PC-9 (cell line): ENCODE results near the gene RABL3. TPM values are rescaled to one million over a fixed set of nuclear protein-coding genes. Genes with fewer than 3 reads are reported as not detected.

ENCODE experiments used
- BruUV-seq: library from RNA; stranded (reverse); fragments of 400-500 nt; replicated peaks from 2 replicates; lab custom pipeline; 2021; lab: Mats Ljungman, UMichigan
- CTCF ChIA-PET: fragments of 300-600 bp; sonication (Branson Sonifier 250); formaldehyde crosslinking; loops from one replicate; lab custom pipeline; 2022; ENCODE audit warnings: antibody characterized with exemption; lab: Charles Lee
- POLR2A ChIA-PET: fragments of 300-600 bp; sonication (Branson Sonifier 250); formaldehyde crosslinking; loops from one replicate; lab custom pipeline; 2022; ENCODE audit warnings: antibody characterized with exemption; ENCODE audit not compliant: unreplicated experiment; lab: Charles Lee
- DNase-seq, 2 experiments: peaks; one replicate each; pipeline versions ENCODE4 v3.0.0 to v3.0.0-alpha.2; 2015 to 2022; ENCODE audit warnings: mixed read lengths in 1 of 2
- H2AFZ ChIP-seq: fragments of 200-600 bp; sonication (generic); 2 replicates; pipeline ENCODE4 v1.8.1; 2017; ENCODE audit warnings: antibody characterized with exemption
- H3F3A ChIP-seq: fragments of 200-600 bp; sonication (generic); 2 replicates; pipeline ENCODE4 v1.8.1; 2017; ENCODE audit warnings: antibody characterized with exemption, mild to moderate bottlenecking, low read depth; ENCODE audit not compliant: insufficient read depth
- H3K27ac ChIP-seq: fragments of 200-600 bp; sonication (generic); 2 replicates; pipeline ENCODE4 v1.6.1; 2016; ENCODE audit warnings: mixed run types
- H3K27me3 ChIP-seq: fragments of 200-600 bp; sonication (generic); 2 replicates; pipeline ENCODE4 v1.6.1; 2016; ENCODE audit warnings: low read depth, mixed run types; ENCODE audit not compliant: insufficient read depth
- H3K36me3 ChIP-seq: fragments of 200-600 bp; sonication (generic); 2 replicates; pipeline ENCODE4 v1.6.1; 2016; ENCODE audit warnings: low read depth, mixed run types
- H3K4me1 ChIP-seq: fragments of 200-600 bp; sonication (generic); replicated peaks from 2 replicates; pipeline ENCODE4 v1.6.1; 2016; ENCODE audit warnings: mixed run types; ENCODE audit not compliant: insufficient read depth
- H3K4me2 ChIP-seq: fragments of 200-600 bp; sonication (generic); 2 replicates; pipeline ENCODE4 v1.6.1; 2017; ENCODE audit warnings: mixed run types
- H3K4me3 ChIP-seq: fragments of 200-600 bp; sonication (generic); 2 replicates; pipeline ENCODE4 v1.6.1; 2016; ENCODE audit warnings: mixed run types
- H3K79me2 ChIP-seq: fragments of 200-600 bp; sonication (generic); 2 replicates; pipeline ENCODE4 v1.6.1; 2017; ENCODE audit warnings: low read depth, mixed run types
- H3K9me2 ChIP-seq: fragments of 200-600 bp; sonication (generic); 2 replicates; pipeline ENCODE4 v1.8.1; 2017; ENCODE audit warnings: mild to moderate bottlenecking; ENCODE audit not compliant: insufficient read depth
- H3K9me3 ChIP-seq: fragments of 200-600 bp; sonication (generic); 2 replicates; pipeline ENCODE4 v1.8.1; 2016; ENCODE audit warnings: low read depth; ENCODE audit not compliant: insufficient read depth
- H4K20me1 ChIP-seq: fragments of 200-600 bp; sonication (generic); 2 replicates; pipeline ENCODE4 v1.8.1; 2017; ENCODE audit not compliant: insufficient read depth
- EZH2 ChIP-seq: fragments of 200-600 bp; sonication (generic); IDR thresholded peaks from 2 replicates; pipeline ENCODE4 v1.8.0; 2017; ENCODE audit warnings: antibody characterized with exemption, low read depth
- intact Hi-C: fragments of 100-400 bp; cut with micrococcal nuclease; formaldehyde crosslinking; loops from one replicate; pipeline ENCODE4 v1.10.0; 2022; ENCODE audit not compliant: unreplicated experiment
- total RNA-seq: library from RNA; stranded (reverse); gene quantifications from 2 replicates; pipeline ENCODE4 v1.2.3, GENCODE V29; 2021
- TF ChIP-seq, protein P1 (sequence below): fragments of 200-600 bp; sonication (generic); conservative IDR thresholded peaks from 2 replicates; pipeline ENCODE4 v1.6.1; 2017; ENCODE audit warnings: mixed run types, antibody characterized with exemption, mild to moderate bottlenecking, moderate library complexity

Gene RABL3
- total RNA-seq, 1 experiment from 2014 or later, result 29.8 TPM

DNA sequence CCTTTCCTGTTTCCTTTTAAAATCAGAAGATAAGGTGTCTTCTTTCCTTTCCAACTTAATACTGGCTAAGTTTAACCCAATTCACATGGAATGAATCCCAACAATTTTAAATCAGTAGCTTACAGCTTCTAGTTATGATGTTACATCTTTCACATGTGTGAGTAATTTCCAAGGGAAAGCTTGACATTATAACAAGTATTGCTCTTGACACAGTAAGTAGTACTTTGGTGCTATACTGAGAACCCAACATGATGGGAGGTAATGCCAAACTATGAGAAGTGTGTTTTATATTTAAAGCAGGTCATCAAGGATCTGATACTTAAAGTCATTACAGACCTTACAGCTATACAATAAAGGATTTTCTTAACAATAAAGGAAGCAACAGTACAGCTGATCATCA lies 29.1 kb downstream of the RABL3 start:
- Histone ChIP-seq H2AFZ (no peak overlapping the region), H3K27me3 (no peaks in the 10 kb centered on the region), H3K4me2 (no peak overlapping the region), H4K20me1 (no peaks in the 10 kb centered on the region), H3K9me3 (no peaks in the 10 kb centered on the region), H3K79me2 (no peaks in the 10 kb centered on the region), H3K36me3 (no peaks in the 10 kb centered on the region), H3K4me1 (no peaks in the 10 kb centered on the region), H3K9me2 (no peaks in the 10 kb centered on the region), H3F3A (no peaks in the 10 kb centered on the region), H3K27ac (no peak overlapping the region), H3K4me3 (no peak overlapping the region)
- intact Hi-C loops, result no loop called here
- BruUV-seq, result no TSS peak
- DNase-seq, result no peak
- no peak for TF ChIP-seq EZH2
- TF ChIP-seq, protein P1, sequence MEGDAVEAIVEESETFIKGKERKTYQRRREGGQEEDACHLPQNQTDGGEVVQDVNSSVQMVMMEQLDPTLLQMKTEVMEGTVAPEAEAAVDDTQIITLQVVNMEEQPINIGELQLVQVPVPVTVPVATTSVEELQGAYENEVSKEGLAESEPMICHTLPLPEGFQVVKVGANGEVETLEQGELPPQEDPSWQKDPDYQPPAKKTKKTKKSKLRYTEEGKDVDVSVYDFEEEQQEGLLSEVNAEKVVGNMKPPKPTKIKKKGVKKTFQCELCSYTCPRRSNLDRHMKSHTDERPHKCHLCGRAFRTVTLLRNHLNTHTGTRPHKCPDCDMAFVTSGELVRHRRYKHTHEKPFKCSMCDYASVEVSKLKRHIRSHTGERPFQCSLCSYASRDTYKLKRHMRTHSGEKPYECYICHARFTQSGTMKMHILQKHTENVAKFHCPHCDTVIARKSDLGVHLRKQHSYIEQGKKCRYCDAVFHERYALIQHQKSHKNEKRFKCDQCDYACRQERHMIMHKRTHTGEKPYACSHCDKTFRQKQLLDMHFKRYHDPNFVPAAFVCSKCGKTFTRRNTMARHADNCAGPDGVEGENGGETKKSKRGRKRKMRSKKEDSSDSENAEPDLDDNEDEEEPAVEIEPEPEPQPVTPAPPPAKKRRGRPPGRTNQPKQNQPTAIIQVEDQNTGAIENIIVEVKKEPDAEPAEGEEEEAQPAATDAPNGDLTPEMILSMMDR, result no peak
- CTCF ChIA-PET, result no interaction called here
- POLR2A ChIA-PET, result interaction anchor here (0.6 kb wide), 1 partner anchor 117 kb away, joined by 5 read pairs; the partner anchor contains the start of gene NDUFB4

DNA sequence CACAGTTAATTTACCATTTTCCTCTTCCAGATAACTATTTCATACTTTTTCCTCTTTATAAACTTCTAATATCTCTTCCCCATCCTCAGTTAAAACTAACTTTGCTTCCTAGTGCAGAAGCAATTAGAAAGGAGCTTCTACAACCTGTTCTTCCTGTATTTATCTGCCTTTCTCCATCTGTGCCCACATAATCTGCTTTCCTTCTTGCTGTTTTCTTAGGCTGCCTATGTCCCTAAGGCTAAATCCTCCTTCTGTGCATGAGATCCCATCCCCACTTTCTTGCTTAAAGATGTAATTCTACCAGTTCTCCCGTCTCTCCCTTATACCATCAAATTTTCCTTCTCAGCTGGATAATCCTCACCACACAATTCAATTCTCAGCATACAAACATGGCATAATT lies 31.9 kb downstream of the RABL3 start:
- Histone ChIP-seq H3K4me3 (no peak overlapping the region), H3K27ac (no peak overlapping the region), H3K27me3 (no peaks in the 10 kb centered on the region), H3K9me3 (no peaks in the 10 kb centered on the region), H4K20me1 (no peaks in the 10 kb centered on the region), H2AFZ (no peak overlapping the region), H3K79me2 (no peaks in the 10 kb centered on the region), H3F3A (no peaks in the 10 kb centered on the region), H3K4me1 (no peaks in the 10 kb centered on the region), H3K4me2 (no peak overlapping the region), H3K36me3 (no peaks in the 10 kb centered on the region), H3K9me2 (no peaks in the 10 kb centered on the region)
- no TSS peak for BruUV-seq
- DNase-seq, result no peak
- intact Hi-C loops, result no loop called here
- TF ChIP-seq, protein P1, result no peak
- no peak for TF ChIP-seq EZH2
- ChIA-PET POLR2A (no interaction called here), CTCF (no interaction called here)

DNA sequence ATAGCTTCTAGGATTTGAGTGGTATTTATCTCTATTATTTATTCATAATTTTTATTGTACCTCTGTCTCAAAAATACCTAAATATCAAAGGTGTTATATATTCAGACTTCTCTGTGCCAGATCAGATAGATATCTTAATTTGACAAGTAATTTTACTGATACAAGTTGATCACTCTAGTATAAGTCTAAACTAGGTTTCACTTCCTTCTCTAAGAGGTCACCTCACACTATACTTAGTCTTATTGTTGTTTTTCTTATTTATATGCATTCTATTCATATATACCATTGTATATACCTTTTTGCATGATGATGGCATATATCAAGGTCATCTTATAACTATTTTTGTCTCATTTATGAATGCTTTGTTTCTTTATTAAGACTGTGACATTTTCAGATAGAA lies 33.9 kb downstream of the RABL3 start:
- H3K4me1 ChIP-seq, result no peaks in the 10 kb centered on the region
- no TSS peak for BruUV-seq
- no peaks in the 10 kb centered on the region for H3K27me3 ChIP-seq
- H3K9me3 ChIP-seq, result no peaks in the 10 kb centered on the region
- no peaks in the 10 kb centered on the region for H3K9me2 ChIP-seq
- TF ChIP-seq, protein P1, result no peak
- TF ChIP-seq EZH2, result no peak
- CTCF ChIA-PET, result no interaction called here
- H3K79me2 ChIP-seq, result no peaks in the 10 kb centered on the region
- no peaks in the 10 kb centered on the region for H3K36me3 ChIP-seq
- POLR2A ChIA-PET, result no interaction called here
- H3K4me2 ChIP-seq, result no peak overlapping the region
- H3K4me3 ChIP-seq, result no peak overlapping the region
- no peak overlapping the region for H2AFZ ChIP-seq
- no peaks in the 10 kb centered on the region for H4K20me1 ChIP-seq
- no peak overlapping the region for H3K27ac ChIP-seq
- intact Hi-C loops, result no loop called here
- H3F3A ChIP-seq, result no peaks in the 10 kb centered on the region
- DNase-seq, result no peak
